H7 (cell line): ENCODE data around the gene MXI1. TPM values are rescaled to one million over a fixed set of nuclear protein-coding genes. Genes with fewer than 3 reads are reported as not detected.
"Not testable (repeated sequence)": the region's sequence is repeated elsewhere in the genome, so short reads cannot be mapped to it uniquely, and the experiment has no call there.

Source experiments
- DNase-seq: peaks from one replicate; pipeline ENCODE4 v3.0.0; 2012
- H3K27me3 ChIP-seq: 2 replicates; pipeline ENCODE4 v1.6.0; 2011; ENCODE audit warnings: mild to moderate bottlenecking, low read length; ENCODE audit not compliant: control insufficient read depth, insufficient read depth
- H3K36me3 ChIP-seq: replicated peaks from 2 replicates; pipeline ENCODE4 v1.5.1; 2011; ENCODE audit warnings: low read length; ENCODE audit not compliant: control insufficient read depth, insufficient read depth
- H3K4me3 ChIP-seq: 2 replicates; pipeline ENCODE4 v1.5.1; 2011; ENCODE audit warnings: low read depth, mild to moderate bottlenecking, control low read depth, low read length, moderate library complexity; ENCODE audit not compliant: insufficient read depth
- total RNA-seq: library from RNA; depleted of rRNA; stranded (reverse); fragments of >200 nt; shearing (Covaris generic); gene quantifications from 2 replicates; pipeline ENCODE4 v1.2.3, GENCODE V29; 2014

Gene MXI1
- total RNA-seq, 1 experiment from 2014 or later = 9.2 TPM

DNA sequence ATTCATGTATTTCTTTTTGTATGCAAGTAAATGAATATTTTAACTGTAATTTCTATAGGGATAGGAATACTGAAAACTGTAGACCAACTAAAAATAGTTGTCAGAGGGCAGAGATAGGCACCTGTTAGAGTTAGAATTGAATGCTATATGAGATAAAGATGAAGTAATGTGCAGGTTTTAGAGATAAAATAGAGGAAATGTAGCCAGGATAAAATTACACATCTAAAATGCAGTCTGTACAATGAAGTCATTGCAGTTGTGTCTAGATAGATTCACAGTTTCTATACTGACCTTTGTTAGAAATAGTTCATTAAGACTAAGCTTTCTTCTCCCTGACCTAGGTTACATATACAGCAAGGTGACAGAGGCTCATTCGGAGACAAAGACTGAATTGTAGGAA, 51.1 kb downstream of the MXI1 start:
- no peak for DNase-seq
- Histone ChIP-seq H3K27me3 (no peaks in the 10 kb centered on the region), H3K4me3 (no peak overlapping the region), H3K36me3 (no peaks in the 10 kb centered on the region)

- DNase-seq = no peak
- no peaks in the 10 kb centered on the region for H3K36me3 ChIP-seq
- H3K4me3 ChIP-seq = no peak overlapping the region
- H3K27me3 ChIP-seq = no peaks in the 10 kb centered on the region
Measured at GRCh38 chr10:110259317-110259716, 51.9 kb downstream of the MXI1 start.

- Histone ChIP-seq H3K4me3 (no peak overlapping the region), H3K27me3 (no peaks in the 10 kb centered on the region), H3K36me3 (no peaks in the 10 kb centered on the region)
- DNase-seq = no peak
Measured at GRCh38 chr10:110260746-110261477, 53.5 kb downstream of the MXI1 start.

DNA sequence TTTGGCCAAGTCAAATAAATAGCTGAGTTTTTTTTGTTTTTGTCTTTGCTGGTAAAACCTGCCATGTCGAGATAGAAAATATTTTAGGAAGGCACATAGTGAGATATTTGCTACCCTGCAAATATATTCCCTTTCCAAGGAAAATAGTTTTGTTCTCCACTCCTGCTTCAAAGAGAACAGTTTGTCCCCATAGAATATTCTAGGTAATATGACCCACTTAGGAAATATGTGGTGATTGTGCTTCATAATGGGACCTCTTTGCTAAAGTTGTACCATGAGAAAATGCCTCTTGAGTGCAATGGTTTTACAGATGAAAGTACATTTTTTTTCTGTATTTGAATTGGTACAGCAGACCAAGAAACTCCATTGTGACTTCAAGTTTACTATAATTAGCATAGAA, 55.8 kb downstream of the MXI1 start:
- no peak for DNase-seq
- no peaks in the 10 kb centered on the region for H3K36me3 ChIP-seq
- H3K4me3 ChIP-seq = no peak overlapping the region
- no peaks in the 10 kb centered on the region for H3K27me3 ChIP-seq

- Histone ChIP-seq H3K4me3 (no peak overlapping the region), H3K36me3 (no peaks in the 10 kb centered on the region), H3K27me3 (no peaks in the 10 kb centered on the region)
- no peak for DNase-seq
Measured at GRCh38 chr10:110265573-110266193, 58.3 kb downstream of the MXI1 start.

DNA sequence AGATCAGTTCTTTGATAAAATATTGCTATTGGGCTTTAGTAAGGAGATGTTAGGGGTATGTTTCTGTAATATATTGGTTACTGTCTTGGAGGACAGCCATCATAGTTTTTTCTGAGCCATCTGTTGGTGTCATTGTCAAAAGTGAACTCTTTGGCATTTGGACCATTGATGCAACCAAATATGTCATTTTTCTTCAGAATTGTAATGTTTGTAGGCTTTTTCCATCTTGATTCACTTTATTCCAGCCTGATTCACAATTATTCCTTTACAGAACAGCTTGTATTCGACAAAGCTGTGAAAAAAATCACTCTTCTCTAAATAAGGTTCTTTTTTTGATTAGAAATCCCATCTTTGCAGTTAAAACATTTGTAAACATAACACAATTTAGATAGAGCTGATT, 59.9 kb downstream of the MXI1 start:
- Histone ChIP-seq H3K4me3 (no peak overlapping the region), H3K36me3 (no peaks in the 10 kb centered on the region), H3K27me3 (no peaks in the 10 kb centered on the region)
- DNase-seq = no peak

DNA sequence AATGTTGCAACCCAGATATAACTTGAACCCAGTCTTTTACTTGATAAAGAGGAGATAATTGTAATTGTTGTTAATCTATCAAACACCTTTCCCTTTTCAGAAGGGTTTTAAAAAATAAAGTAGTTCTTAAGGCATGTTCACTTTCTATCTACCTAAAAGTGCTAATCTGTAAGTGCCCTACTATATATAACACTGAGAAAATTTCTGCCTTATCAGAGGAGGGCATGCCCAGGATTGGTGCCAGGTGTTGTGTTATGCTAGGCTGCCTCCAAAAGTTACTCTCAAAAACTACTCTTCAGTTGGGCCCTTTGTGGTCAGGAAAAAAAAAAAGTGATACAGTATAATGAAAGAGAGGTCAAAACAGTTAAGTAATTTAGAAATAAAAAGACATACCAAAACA, 61.0 kb downstream of the MXI1 start:
- H3K27me3 ChIP-seq = no peaks in the 10 kb centered on the region
- no peak overlapping the region for H3K4me3 ChIP-seq
- no peaks in the 10 kb centered on the region for H3K36me3 ChIP-seq
- no peak for DNase-seq

- no peak overlapping the region for H3K4me3 ChIP-seq
Measured at GRCh38 chr10:110268971-110269370, 61.6 kb downstream of the MXI1 start.

GRCh38 chr10:110269374-110270318, 62.2 kb downstream of the MXI1 start:
- DNase-seq = no peak
- Histone ChIP-seq H3K27me3 (no peaks in the 10 kb centered on the region), H3K4me3 (no peak overlapping the region), H3K36me3 (no peaks in the 10 kb centered on the region)

More at GRCh38 chr10:110268971-110269370, 61.6 kb downstream of the MXI1 start:
- no peaks in the 10 kb centered on the region for H3K36me3 ChIP-seq
- no peak for DNase-seq
- H3K27me3 ChIP-seq = no peaks in the 10 kb centered on the region

- not testable (repeated sequence) for H3K27me3 ChIP-seq, H3K36me3 ChIP-seq, DNase-seq, H3K4me3 ChIP-seq
Measured at GRCh38 chr10:110272995-110273394, 65.6 kb downstream of the MXI1 start.

- Histone ChIP-seq H3K36me3 (no peaks in the 10 kb centered on the region), H3K4me3 (no peak overlapping the region), H3K27me3 (no peaks in the 10 kb centered on the region)
- no peak for DNase-seq
Measured at GRCh38 chr10:110273474-110273873, 66.1 kb downstream of the MXI1 start.

DNA sequence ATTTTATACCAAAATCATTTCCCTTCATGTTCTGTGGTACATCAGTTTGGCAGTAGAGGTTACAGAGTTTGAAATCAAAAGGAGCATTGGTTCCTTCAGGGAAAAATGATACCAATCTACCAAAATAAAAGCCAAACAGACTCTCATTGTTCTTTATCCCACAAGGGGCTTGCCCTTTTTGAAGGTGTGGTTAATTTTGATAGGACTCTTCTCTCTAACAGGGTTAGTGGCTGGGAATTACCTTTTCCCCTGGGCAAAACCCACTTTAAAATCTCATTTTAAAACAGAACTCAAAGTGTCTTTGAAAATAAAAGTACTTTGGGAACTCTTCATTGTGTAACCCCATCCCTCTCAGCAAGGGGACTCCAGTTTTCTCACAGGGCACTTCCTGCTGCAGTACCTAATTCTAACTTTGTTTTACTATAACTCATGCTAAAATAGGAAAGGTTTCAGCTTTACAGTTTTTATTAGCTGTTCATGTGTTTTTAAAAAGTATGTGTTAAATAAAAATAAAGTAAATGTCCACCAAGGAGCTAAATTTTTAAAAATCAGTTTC, 66.7 kb downstream of the MXI1 start:
- Histone ChIP-seq H3K4me3 (no peak overlapping the region), H3K36me3 (no peaks in the 10 kb centered on the region), H3K27me3 (no peaks in the 10 kb centered on the region)
- DNase-seq = no peak

DNA sequence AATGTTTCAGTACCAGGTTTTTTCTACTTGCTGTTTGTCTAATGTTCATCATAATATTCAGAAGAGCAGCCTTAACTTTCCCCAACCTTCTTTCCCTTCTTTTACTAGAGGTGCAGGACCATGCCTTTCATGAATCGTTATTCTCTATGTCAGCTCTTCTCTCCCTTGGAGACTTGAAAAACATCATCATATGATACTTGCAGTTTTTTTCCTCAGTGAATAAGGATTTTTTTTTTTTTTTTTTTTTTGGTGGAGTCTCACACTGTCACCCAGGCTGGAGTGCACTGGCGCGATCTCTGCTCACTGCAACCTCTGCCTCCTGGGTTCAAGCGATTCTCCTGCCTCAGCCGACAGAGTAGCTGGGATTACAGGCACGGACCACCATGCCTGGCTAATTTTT, 67.2 kb downstream of the MXI1 start:
- Histone ChIP-seq H3K4me3 (no peak overlapping the region), H3K36me3 (no peaks in the 10 kb centered on the region), H3K27me3 (no peaks in the 10 kb centered on the region)
- no peak for DNase-seq

GRCh38 chr10:110275128-110275729, 67.8 kb downstream of the MXI1 start:
- Histone ChIP-seq H3K27me3 (no peaks in the 10 kb centered on the region), H3K4me3 (no peak overlapping the region), H3K36me3 (peaks cover 1% of the 10 kb centered on the region; the same call in 1 of the 2 replicates)
- DNase-seq = no peak
